Thoracic aorta (tissue), 2 donors: ENCODE measurements around the gene SNAPC2. TPM values are rescaled to one million over a fixed set of nuclear protein-coding genes. Genes with fewer than 3 reads are reported as not detected.

Source experiments
- ATAC-seq: fragments of 150-250 bp; one replicate; pipeline ENCODE4 v1.8.0; 2017; ENCODE audit warnings: low read depth; ENCODE audit not compliant: insufficient number of reproducible peaks, low FRiP score
- DNase-seq: peaks from one replicate; pipeline ENCODE4 v3.0.0-alpha.2; 2020; ENCODE audit warnings: low spot score
- H3K27ac ChIP-seq, 2 donors: fragments of 200-600 bp; sonication (generic); 1 replicate in 1 of 2; 2 replicates in 1 of 2; pipeline ENCODE4 v1.5.1; 2016; ENCODE audit warnings: mild to moderate bottlenecking in 2 of 2, moderate library complexity in 2 of 2
- H3K27me3 ChIP-seq: fragments of 200-600 bp; sonication (generic); replicated peaks from 2 replicates; pipeline ENCODE4 v1.6.0; 2016; ENCODE audit warnings: mild to moderate bottlenecking; ENCODE audit not compliant: insufficient read depth
- H3K36me3 ChIP-seq: fragments of 200-600 bp; sonication (generic); one replicate; pipeline ENCODE4 v1.5.1; 2016
- H3K4me1 ChIP-seq, 2 donors: fragments of 200-600 bp; sonication (generic); 1 replicate in 1 of 2; 2 replicates in 1 of 2; pipeline versions ENCODE4 v1.5.1 to v1.6.0; 2016; ENCODE audit warnings: low read depth in 2 of 2, mild to moderate bottlenecking in 1 of 2; ENCODE audit not compliant: control insufficient read depth in 1 of 2
- H3K4me3 ChIP-seq: fragments of 200-600 bp; sonication (generic); 2 replicates; pipeline ENCODE4 v1.5.1; 2016; ENCODE audit warnings: mild to moderate bottlenecking
- H3K9me3 ChIP-seq: fragments of 200-600 bp; sonication (generic); 2 replicates; pipeline ENCODE4 v1.5.1; 2016
- CTCF ChIP-seq: fragments of 200-600 bp; sonication (generic); IDR thresholded peaks from one replicate; pipeline ENCODE4 v1.5.1; 2019; ENCODE audit warnings: antibody characterized with exemption
- total RNA-seq, 2 donors: library from RNA; depleted of rRNA; stranded (reverse); fragments of >200 nt; gene quantifications; one replicate each; pipeline versions ENCODE4 v1.1.0 to v1.2.3, GENCODE V29; 2016

Gene SNAPC2
- total RNA-seq, 2 donors from 2014 or later: 13.3 to 26.1 TPM

- ATAC-seq (no peak), DNase-seq (no peak)
- no peaks in the 10 kb centered on the region for H3K27me3 ChIP-seq
- no peak for TF ChIP-seq CTCF
- H3K9me3 ChIP-seq: no peaks in the 10 kb centered on the region
- no peak overlapping the region for H3K27ac ChIP-seq
- peaks cover 0 to 4% of the 10 kb centered on the region in 2 donors for H3K4me1 ChIP-seq
- no peaks in the 10 kb centered on the region for H3K36me3 ChIP-seq
- no peak overlapping the region for H3K4me3 ChIP-seq
Measured at GRCh38 chr19:7879111-7879807, 40.9 kb upstream of the SNAPC2 start.

- no peak for DNase-seq
- no peak overlapping the region for H3K27ac ChIP-seq
- H3K9me3 ChIP-seq: no peaks in the 10 kb centered on the region
- no peak for ATAC-seq
- no peaks in the 10 kb centered on the region for H3K36me3 ChIP-seq
- no peaks in the 10 kb centered on the region for H3K4me1 ChIP-seq
- no peaks in the 10 kb centered on the region for H3K27me3 ChIP-seq
- TF ChIP-seq CTCF: no peak
- no peak overlapping the region for H3K4me3 ChIP-seq
Measured at GRCh38 chr19:7879836-7880235, 40.3 kb upstream of the SNAPC2 start.

GRCh38 chr19:7881910-7882309 lies 38.2 kb upstream of the SNAPC2 start:
- Histone ChIP-seq H3K36me3 (no peaks in the 10 kb centered on the region), H3K27me3 (no peaks in the 10 kb centered on the region), H3K27ac (no peak overlapping the region), H3K4me3 (no peak overlapping the region), H3K9me3 (no peaks in the 10 kb centered on the region), H3K4me1 (no peaks in the 10 kb centered on the region)
- DNase-seq: no peak
- TF ChIP-seq CTCF: no peak
- ATAC-seq: no peak

- H3K27me3 ChIP-seq: no peaks in the 10 kb centered on the region
- TF ChIP-seq CTCF: no peak
- ATAC-seq (no peak), DNase-seq (no peak)
- H3K9me3 ChIP-seq: no peaks in the 10 kb centered on the region
- H3K27ac ChIP-seq: no peak overlapping the region
- no peaks in the 10 kb centered on the region for H3K36me3 ChIP-seq
- H3K4me1 ChIP-seq: no peaks in the 10 kb centered on the region
- no peak overlapping the region for H3K4me3 ChIP-seq
Measured at GRCh38 chr19:7883105-7883504, 37.0 kb upstream of the SNAPC2 start.

- H3K4me1 ChIP-seq: peaks cover 4 to 6% of the 10 kb centered on the region in 2 donors
- TF ChIP-seq CTCF: no peak
- ATAC-seq: no peak
- H3K36me3 ChIP-seq: no peaks in the 10 kb centered on the region
- H3K27me3 ChIP-seq: no peaks in the 10 kb centered on the region
- DNase-seq: no peak
- no peaks in the 10 kb centered on the region for H3K9me3 ChIP-seq
- no peak overlapping the region for H3K4me3 ChIP-seq
- no peak overlapping the region for H3K27ac ChIP-seq
Measured at GRCh38 chr19:7883796-7884570, 36.2 kb upstream of the SNAPC2 start.
